HepG2 (cell line): ENCODE measurements around the gene NUDT17. TPM values are rescaled to one million over a fixed set of nuclear protein-coding genes. Genes with fewer than 3 reads are reported as not detected.
A peak's percentile ranks its signal among the peaks of the same experiment; 100 is the strongest.

ENCODE experiments used
- ATAC-seq: fragments of 200-7000 bp; cut with Tn5 transposase; 3 replicates; pipeline ENCODE4 v1.9.1; 2020; ENCODE audit warnings: mild to moderate bottlenecking, moderate library complexity
- BruUV-seq: library from RNA; stranded (reverse); fragments of 400-500 nt; replicated peaks from 2 replicates; lab custom pipeline; 2021; lab: Mats Ljungman, UMichigan
- CTCF ChIA-PET: fragments of 300-600 bp; formaldehyde crosslinking; extraction: SDS; loops from one replicate; lab custom pipeline; 2021; ENCODE audit warnings: low total read pairs, inconsistent platforms, low intra/inter-chr PET ratio; lab: Yijun Ruan, JAX
- POLR2A ChIA-PET: fragments of 350-600 bp; sonication (Branson Sonifier 250); formaldehyde crosslinking; loops from one replicate; lab custom pipeline; 2020; ENCODE audit warnings: antibody characterized with exemption, inconsistent platforms; lab: Yijun Ruan, JAX
- DNase-seq: peaks from one replicate; pipeline ENCODE4 v3.0.0-alpha.2; 2015; ENCODE audit warnings: low spot score
- FAIRE-seq: peaks from 3 replicates; lab custom pipeline; 2011; peaks lifted over from hg19 to GRCh38; lab: Jason Lieb, UNC
- H2AFZ ChIP-seq: one replicate; pipeline ENCODE4 v1.6.1; 2011; ENCODE audit warnings: low read length, inconsistent platforms
- H3K27ac ChIP-seq: fragments of 300-600 bp; 3 replicates; pipeline ENCODE4 v1.8.0; 2011; ENCODE audit warnings: mixed run types, mild to moderate bottlenecking, mixed read lengths, low read length, inconsistent platforms; ENCODE audit not compliant: insufficient read depth; ENCODE audit errors: extremely low read length
- H3K27me3 ChIP-seq, 2 experiments: fragments of 200-600 bp in 1 of 2; 2 replicates in 1 of 2; 3 replicates in 1 of 2; pipeline versions ENCODE4 v1.6.0 to v1.8.0; 2011; ENCODE audit warnings: low read length in 2 of 2, mild to moderate bottlenecking in 2 of 2, moderate library complexity in 2 of 2, inconsistent platforms in 1 of 2; ENCODE audit not compliant: insufficient read depth in 2 of 2, control insufficient read depth in 1 of 2
- H3K36me3 ChIP-seq, 2 experiments: fragments of 200-600 bp in 1 of 2; replicated peaks in 1 of 2; 2 replicates in 1 of 2; 3 replicates in 1 of 2; pipeline versions ENCODE4 v1.5.1 to v1.8.0; 2011; ENCODE audit warnings: low read length in 2 of 2, inconsistent platforms in 1 of 2; ENCODE audit not compliant: insufficient read depth in 2 of 2, control insufficient read depth in 1 of 2
- H3K4me1 ChIP-seq: 2 replicates; pipeline ENCODE4 v1.5.1; 2012; ENCODE audit warnings: low read length, inconsistent platforms; ENCODE audit not compliant: insufficient read depth
- H3K4me2 ChIP-seq: 2 replicates; pipeline ENCODE4 v1.6.0; 2011; ENCODE audit warnings: low read depth, low read length, inconsistent platforms
- H3K4me3 ChIP-seq, 3 experiments: fragments of 200-600 bp in 1 of 3; sonication (generic), shearing (Covaris generic) in 1 of 3; replicated peaks in 1 of 3; 2 replicates each; pipeline ENCODE4 v1.5.1; 2011 to 2016; ENCODE audit warnings: low read length in 3 of 3, inconsistent platforms in 2 of 3, low read depth in 2 of 3, mild to moderate bottlenecking in 2 of 3, control low read depth in 1 of 3, mixed read lengths in 1 of 3; ENCODE audit not compliant: insufficient read depth in 1 of 3
- H3K79me2 ChIP-seq: one replicate; pipeline ENCODE4 v1.6.1; 2011; ENCODE audit warnings: low read length, inconsistent platforms; ENCODE audit not compliant: insufficient read depth
- H3K9ac ChIP-seq: 2 replicates; pipeline ENCODE4 v1.6.0; 2011; ENCODE audit warnings: mild to moderate bottlenecking, low read depth, low read length, inconsistent platforms; ENCODE audit not compliant: insufficient read depth
- H3K9me3 ChIP-seq: 2 replicates; pipeline ENCODE4 v1.5.1; 2012; ENCODE audit warnings: mild to moderate bottlenecking, low read length
- H4K20me1 ChIP-seq: 2 replicates; pipeline ENCODE4 v1.6.0; 2011; ENCODE audit warnings: inconsistent platforms, mild to moderate bottlenecking, low read length, moderate library complexity; ENCODE audit not compliant: insufficient read depth
- BATF2 ChIP-seq: sonication (generic); formaldehyde crosslinking; IDR thresholded peaks from 2 replicates; pipeline ENCODE4 v1.8.0; 2022; ENCODE audit warnings: mild to moderate bottlenecking, missing genetic modification reagents, moderate library complexity
- KDM2A ChIP-seq: sonication (generic); formaldehyde crosslinking; IDR thresholded peaks from 2 replicates; pipeline ENCODE4 v1.4.0; 2020; ENCODE audit warnings: low read depth, missing genetic modification reagents, borderline replicate concordance
- NFYC ChIP-seq: IDR thresholded peaks from 2 replicates; pipeline ENCODE4 v1.6.1; 2016; ENCODE audit warnings: missing genetic modification reagents, missing compliant biosample characterization
- PHF8 ChIP-seq: sonication (generic); formaldehyde crosslinking; IDR thresholded peaks from 2 replicates; pipeline ENCODE4 v1.5.0; 2020; ENCODE audit warnings: missing genetic modification reagents
- SOX13 ChIP-seq, 3 experiments: fragments of 450-650 bp in 1 of 3; sonication (generic) in 1 of 3; formaldehyde crosslinking in 1 of 3; IDR thresholded peaks in 2 of 3; conservative IDR thresholded peaks in 1 of 3; 2 replicates each; pipeline versions ENCODE4 v1.5.0 to v1.6.1; 2016 to 2020; ENCODE audit warnings: antibody characterized with exemption in 1 of 3, mild to moderate bottlenecking in 1 of 3, missing compliant biosample characterization in 1 of 3, missing genetic modification reagents in 1 of 3, moderate library complexity in 1 of 3
- ZNF44 ChIP-seq: sonication (generic); formaldehyde crosslinking; IDR thresholded peaks from 2 replicates; pipeline ENCODE4 v1.5.1; 2020; ENCODE audit warnings: mild to moderate bottlenecking, missing genetic modification reagents
- ZNF788 ChIP-seq: sonication (generic); formaldehyde crosslinking; IDR thresholded peaks from 2 replicates; pipeline ENCODE4 v1.5.0; 2020; ENCODE audit warnings: mild to moderate bottlenecking, missing genetic modification reagents, borderline replicate concordance
- ZSCAN12 ChIP-seq: sonication (generic); formaldehyde crosslinking; IDR thresholded peaks from 2 replicates; pipeline ENCODE4 v1.9.0; 2021; ENCODE audit warnings: mild to moderate bottlenecking, missing genetic modification reagents
- WGBS: methylation state at CpG from one replicate; pipeline ENCODE4 v1.1.6; 2017; ENCODE audit warnings: low lambda C conversion rate; 5-methylcytosine and 5-hydroxymethylcytosine counted together
- in situ Hi-C: cut with HindIII; loops from 2 replicates; pipeline ENCODE4 v1.10.0; 2017; ENCODE audit warnings: low pct_unique_long_range_greater_than_20kb; ENCODE audit not compliant: extremely low pct_ligation_motif_present
- intact Hi-C: fragments of 100-400 bp; cut with micrococcal nuclease; formaldehyde crosslinking; loops from one replicate; pipeline ENCODE4 v1.10.0; 2022; ENCODE audit not compliant: unreplicated experiment
- polyA plus RNA-seq, 8 experiments: library from polyadenylated mRNA; depleted of rRNA in 3 of 8; stranded (reverse) in 7 of 8; unstranded in 1 of 8; fragments of >200 nt; fragmentation: Illumina TruSeq in 4 of 8; extraction: Trizol in 4 of 8; gene quantifications; 2 replicates each; pipeline versions ENCODE4 v1.2.1 to v1.2.3, GENCODE V29; 2011 to 2016; ENCODE audit warnings: low read depth in 4 of 8, missing spikeins in 1 of 8, mixed read lengths in 1 of 8; ENCODE audit not compliant: insufficient read depth in 1 of 8
- total RNA-seq, 5 experiments: library from RNA; depleted of rRNA; stranded (reverse); fragments of >200 nt; fragmentation: Illumina TruSeq; extraction: Trizol; gene quantifications; 2 replicates each; pipeline ENCODE4 v1.2.3, GENCODE V29; 2016; ENCODE audit warnings: low read depth in 1 of 5

NUDT17 gene
- total and polyA plus RNA-seq, 2 of the 13 experiments (the other 11 are each of a cell fraction or from before 2014, with no cell fraction given) = 2.6 to 5.8 TPM

- Histone ChIP-seq H3K9me3 (no peaks in the 10 kb centered on the region), H3K4me1 (peaks cover 83% of the 10 kb centered on the region), H3K36me3 (no peaks in the 10 kb centered on the region), H4K20me1 (no peaks in the 10 kb centered on the region), H3K27me3 (no peaks in the 10 kb centered on the region), H3K27ac (peak overlapping the region; percentile 50), H3K4me3 (no peak overlapping the region; a peak in 1 of 6 replicates), H3K4me2 (peak overlapping the region; percentile 71), H3K9ac (peak overlapping the region; percentile 47), H3K79me2 (no peaks in the 10 kb centered on the region), H2AFZ (peak overlapping the region; percentile 47)
- peak; percentile 36 for DNase-seq
- TF ChIP-seq ZNF788 (CRISPR knock-in tag) = no peak
- no peak for TF ChIP-seq ZSCAN12 (CRISPR knock-in tag)
- no peak for TF ChIP-seq SOX13 (IDR thresholded peaks at IDR 0.05)
- TF ChIP-seq SOX13 (CRISPR knock-in tag; conservative IDR thresholded peaks at IDR 0.05 in 1 of 2, IDR thresholded peaks at IDR 0.05 in 1 of 2) = peak in 1 of 2 experiments; percentile 62; a peak in 2 of 4 replicates
- no peak for TF ChIP-seq NFYC (CRISPR knock-in tag)
- 0 out of 2 replicates have a peak, but pooled peaks have one; percentile 8 for TF ChIP-seq PHF8 (CRISPR knock-in tag)
- no peak for TF ChIP-seq KDM2A (CRISPR knock-in tag)
- TF ChIP-seq BATF2 (CRISPR knock-in tag) = no peak
- 0 out of 2 replicates have a peak, but pooled peaks have one; percentile 45 for TF ChIP-seq ZNF44 (CRISPR knock-in tag)
- FAIRE-seq = no peak
- ChIA-PET CTCF (interaction anchor here (0.9 to 3.3 kb wide), 6 partner anchors 10 to 122 kb away, joined by 4 to 93 read pairs (median 8); partner anchors contain the start of genes ITGA10, RBM8A and TXNIP), POLR2A (interaction anchor here (1.1 to 2.9 kb wide), 12 partner anchors 17 to 116 kb away, joined by 4 to 29 read pairs (median 6); partner anchors contain the start of genes ANKRD34A, ITGA10, NUDT17 and PEX11B)
- in situ Hi-C loops = no loop called here
- intact Hi-C loops = loop anchor here (5.0 kb wide), 4 partner anchors 34 to 86 kb away; partner anchors contain the start of genes LIX1L, PIAS3 and RBM8A
- WGBS = 24% methylated on average over 1 of the region's 1 CpG
- BruUV-seq = no TSS peak
- ATAC-seq = peak; percentile 3; the same call in 1 of the 3 replicates
These were observed 45.7 kb downstream of the NUDT17 start for GRCh38 chr1:145891143-145891542.
